Pulmonary artery endothelial cell (primary cell): ENCODE measurements around the gene EN2. TPM values are rescaled to one million over a fixed set of nuclear protein-coding genes. Genes with fewer than 3 reads are reported as not detected.
"Not testable (repeated sequence)": the region's sequence is repeated elsewhere in the genome, so short reads cannot be mapped to it uniquely, and the experiment has no call there.

Source experiments
- DNase-seq: peaks from one replicate; pipeline ENCODE4 v3.0.0-alpha.2; 2011; ENCODE audit warnings: low read depth, low spot score
- total RNA-seq: library from RNA; depleted of rRNA; stranded (reverse); fragments of >200 nt; gene quantifications from 2 replicates; pipeline ENCODE4 v1.2.3, GENCODE V29; 2014

EN2 gene
- total RNA-seq, 1 donor from 2014 or later: not detected

- no peak for DNase-seq
Observed at GRCh38 chr7:155425887-155426286, 32.0 kb upstream of the EN2 start.

GRCh38 chr7:155426543-155427410 is 31.2 kb upstream of the EN2 start:
- no peak for DNase-seq

- DNase-seq: no peak
Observed at GRCh38 chr7:155427411-155428038, 30.4 kb upstream of the EN2 start.

- DNase-seq: no peak
Observed at GRCh38 chr7:155428171-155428834, 29.6 kb upstream of the EN2 start.

- no peak for DNase-seq
Observed at GRCh38 chr7:155429651-155430050, 28.3 kb upstream of the EN2 start.

GRCh38 chr7:155430606-155431005 is 27.3 kb upstream of the EN2 start:
- DNase-seq: no peak

- DNase-seq: no peak
Observed at GRCh38 chr7:155431231-155431630, 26.7 kb upstream of the EN2 start.

GRCh38 chr7:155431711-155432110 is 26.2 kb upstream of the EN2 start:
- no peak for DNase-seq

- no peak for DNase-seq
Observed at GRCh38 chr7:155435110-155435509, 22.8 kb upstream of the EN2 start.

- no peak for DNase-seq
Observed at GRCh38 chr7:155437836-155438235, 20.1 kb upstream of the EN2 start.

- DNase-seq: no peak
Observed at GRCh38 chr7:155438777-155439176, 19.2 kb upstream of the EN2 start.

GRCh38 chr7:155439311-155440017 is 18.5 kb upstream of the EN2 start:
- no peak for DNase-seq

GRCh38 chr7:155440018-155440410 is 17.9 kb upstream of the EN2 start:
- DNase-seq: no peak

- DNase-seq: no peak
Observed at GRCh38 chr7:155441856-155442255, 16.1 kb upstream of the EN2 start.

- DNase-seq: no peak
Observed at GRCh38 chr7:155444746-155445145, 13.2 kb upstream of the EN2 start.

GRCh38 chr7:155445606-155446005 is 12.3 kb upstream of the EN2 start:
- DNase-seq: not testable (repeated sequence)

- no peak for DNase-seq
Observed at GRCh38 chr7:155447603-155448002, 10.3 kb upstream of the EN2 start.

GRCh38 chr7:155448632-155449007 is 9.3 kb upstream of the EN2 start:
- DNase-seq: no peak

- DNase-seq: no peak
Observed at GRCh38 chr7:155449008-155449868, 8.7 kb upstream of the EN2 start.

- DNase-seq: no peak
Observed at GRCh38 chr7:155449869-155450557, 7.9 kb upstream of the EN2 start.
